SH-SY5Y (cell line): Measurements from ENCODE around the gene CCDC68.

Experiments used
- GATA2 ChIP-seq: IDR thresholded peaks from 2 replicates; pipeline ENCODE4 v1.6.1; 2011; ENCODE audit warnings: mild to moderate bottlenecking, low read depth, low read length
- GATA3 ChIP-seq: IDR thresholded peaks from 2 replicates; pipeline ENCODE4 v1.6.1; 2011; ENCODE audit warnings: low read depth, mild to moderate bottlenecking, low read length, moderate library complexity

- TF ChIP-seq GATA3 (no peak), GATA2 (no peak)
Measured at GRCh38 chr18:54991981-54992380, 32.7 kb upstream of the CCDC68 start.
